Neural cell (in vitro differentiated cells): Measurements from ENCODE around the gene ZNF385D. TPM values are rescaled to one million over a fixed set of nuclear protein-coding genes. Genes with fewer than 3 reads are reported as not detected.

Experiments
- H2AFZ ChIP-seq: fragments of 200-600, 300-800 bp; sonication (generic), shearing (Covaris generic); 2 replicates; pipeline ENCODE4 v1.6.0; 2014; ENCODE audit warnings: low read depth, mild to moderate bottlenecking, antibody characterized with exemption, low read length, moderate library complexity
- H3F3A ChIP-seq: fragments of 200-600 bp; shearing (Covaris generic); 2 replicates; pipeline ENCODE4 v1.6.1; 2016; ENCODE audit warnings: mild to moderate bottlenecking, moderate library complexity, mixed read lengths, antibody characterized with exemption, low read length; ENCODE audit not compliant: insufficient read depth, poor library complexity, severe bottlenecking
- H3K27ac ChIP-seq: fragments of 200-600, 300-800 bp; sonication (generic), shearing (Covaris generic); 2 replicates; pipeline ENCODE4 v1.5.1; 2014; ENCODE audit warnings: mild to moderate bottlenecking, low read length, moderate library complexity
- H3K27me3 ChIP-seq: fragments of 300-800, 200-600 bp; sonication (generic), shearing (Covaris generic); 2 replicates; pipeline ENCODE4 v1.6.0; 2014; ENCODE audit warnings: mild to moderate bottlenecking, low read depth, low read length, moderate library complexity; ENCODE audit not compliant: insufficient read depth
- H3K36me3 ChIP-seq: fragments of 300-800, 200-600 bp; sonication (generic), shearing (Covaris generic); 2 replicates; pipeline ENCODE4 v1.5.1; 2014; ENCODE audit warnings: mild to moderate bottlenecking, antibody characterized with exemption, low read length, moderate library complexity; ENCODE audit not compliant: insufficient read depth
- H3K4me2 ChIP-seq: fragments of 300-800, 200-600 bp; sonication (generic), shearing (Covaris generic); 2 replicates; pipeline ENCODE4 v1.6.0; 2014; ENCODE audit warnings: mild to moderate bottlenecking, low read length
- H3K4me3 ChIP-seq: fragments of 300-800, 200-600 bp; sonication (generic), shearing (Covaris generic); 2 replicates; pipeline ENCODE4 v1.5.1; 2014; ENCODE audit warnings: mild to moderate bottlenecking, low read length, moderate library complexity
- H3K79me2 ChIP-seq: fragments of 200-600 bp; shearing (Covaris generic); replicated peaks from 2 replicates; pipeline ENCODE4 v1.6.0; 2014; ENCODE audit warnings: mild to moderate bottlenecking, low read length, moderate library complexity; ENCODE audit not compliant: insufficient read depth
- H3K9ac ChIP-seq: fragments of 300-800, 200-600 bp; sonication (generic), shearing (Covaris generic); 2 replicates; pipeline ENCODE4 v1.6.1; 2016; ENCODE audit warnings: mild to moderate bottlenecking, low read length, mixed read lengths
- H3K9me2 ChIP-seq: fragments of 200-600 bp; shearing (Covaris generic); 2 replicates; pipeline ENCODE4 v1.6.1; 2016; ENCODE audit warnings: mild to moderate bottlenecking, low read length, mixed read lengths; ENCODE audit not compliant: insufficient read depth
- H3K9me3 ChIP-seq: fragments of 200-600, 300-800 bp; sonication (generic), shearing (Covaris generic); 2 replicates; pipeline ENCODE4 v1.6.1; 2016; ENCODE audit warnings: mild to moderate bottlenecking, mixed run types, low read length, moderate library complexity, mixed read lengths
- H4K20me1 ChIP-seq: fragments of 200-600 bp; shearing (Covaris generic); 2 replicates; pipeline ENCODE4 v1.6.1; 2016; ENCODE audit warnings: mild to moderate bottlenecking, mixed run types; ENCODE audit not compliant: insufficient read depth
- CTCF ChIP-seq: fragments of 450-650 bp; IDR thresholded peaks from 2 replicates; pipeline ENCODE4 v1.5.1; 2014; ENCODE audit warnings: antibody characterized with exemption, mild to moderate bottlenecking, moderate library complexity; ENCODE audit not compliant: poor library complexity, severe bottlenecking
- EP300 ChIP-seq: fragments of 450-650 bp; conservative IDR thresholded peaks from 2 replicates; pipeline ENCODE4 v1.6.1; 2014; ENCODE audit warnings: antibody characterized with exemption, mild to moderate bottlenecking, moderate library complexity; ENCODE audit not compliant: poor library complexity, severe bottlenecking
- EZH2 ChIP-seq: fragments of 200-600, 300-800 bp; shearing (Covaris generic), sonication (generic); IDR thresholded peaks from 2 replicates; pipeline ENCODE4 v1.6.1; 2014; ENCODE audit warnings: antibody characterized with exemption, low read length, borderline replicate concordance, mild to moderate bottlenecking; ENCODE audit not compliant: insufficient read depth, poor library complexity, severe bottlenecking
- MXI1 ChIP-seq: fragments of 450-650 bp; conservative IDR thresholded peaks from 2 replicates; pipeline ENCODE4 v1.6.1; 2014; ENCODE audit warnings: antibody characterized with exemption, mild to moderate bottlenecking; ENCODE audit not compliant: poor library complexity, severe bottlenecking
- POLR2AphosphoS5 ChIP-seq: IDR thresholded peaks from 2 replicates; pipeline ENCODE4 v1.6.1; 2012
- RAD21 ChIP-seq: fragments of 450-650 bp; conservative IDR thresholded peaks from 2 replicates; pipeline ENCODE4 v1.6.1; 2014; ENCODE audit warnings: antibody characterized with exemption, mild to moderate bottlenecking, moderate library complexity
- REST ChIP-seq: IDR thresholded peaks from 2 replicates; pipeline ENCODE4 v1.6.1; 2012; ENCODE audit warnings: borderline replicate concordance
- SMC3 ChIP-seq: fragments of 450-650 bp; conservative IDR thresholded peaks from 2 replicates; pipeline ENCODE4 v1.6.1; 2014; ENCODE audit warnings: antibody characterized with exemption, mild to moderate bottlenecking, moderate library complexity; ENCODE audit not compliant: poor library complexity
- TAF1 ChIP-seq: IDR thresholded peaks from 2 replicates; pipeline ENCODE4 v1.6.1; 2012; ENCODE audit warnings: low read depth
- polyA minus RNA-seq: library from RNA; depleted of rRNA, polyadenylated mRNA; stranded (reverse); fragments of >200 nt; gene quantifications from 2 replicates; pipeline ENCODE4 v1.2.3, GENCODE V29; 2014
- polyA plus RNA-seq: library from polyadenylated mRNA; depleted of rRNA; stranded (reverse); fragments of >200 nt; gene quantifications from 2 replicates; pipeline ENCODE4 v1.2.3, GENCODE V29; 2014

Gene ZNF385D
- polyA plus RNA-seq (3.4 and 3.6 TPM in 2 replicates), polyA minus RNA-seq (14.1 and 18.4 TPM in 2 replicates)

GRCh38 chr3:21750831-21751391, at the start of gene ZNF385D:
Gene ZNF385D, minus strand, starts transcription at chr3:21751210. Its CDS starts 294 bp downstream, at chr3:21750916.
- Histone ChIP-seq H3K9me2 (no peaks in the 10 kb centered on the region), H3K27ac (no peak within 1 kb of the TSS), H4K20me1 (no peaks in the 10 kb centered on the region), H3K9me3 (no peaks in the 10 kb centered on the region), H3K4me3 (peak within 1 kb of the TSS; percentile 67), H3K4me2 (peak within 1 kb of the TSS; percentile 35), H3K36me3 (no peaks in the 10 kb centered on the region), H3K9ac (peak within 1 kb of the TSS; percentile 43), H3F3A (no peaks in the 10 kb centered on the region), H3K27me3 (no peaks in the 10 kb centered on the region), H3K79me2 (no peaks in the 10 kb centered on the region), H2AFZ (no peak within 1 kb of the TSS)
- peak; percentile 17 for TF ChIP-seq SMC3
- peak; percentile 32 for TF ChIP-seq RAD21
- no peak for TF ChIP-seq POLR2AphosphoS5
- TF ChIP-seq MXI1 = peak; percentile 18

DNA sequence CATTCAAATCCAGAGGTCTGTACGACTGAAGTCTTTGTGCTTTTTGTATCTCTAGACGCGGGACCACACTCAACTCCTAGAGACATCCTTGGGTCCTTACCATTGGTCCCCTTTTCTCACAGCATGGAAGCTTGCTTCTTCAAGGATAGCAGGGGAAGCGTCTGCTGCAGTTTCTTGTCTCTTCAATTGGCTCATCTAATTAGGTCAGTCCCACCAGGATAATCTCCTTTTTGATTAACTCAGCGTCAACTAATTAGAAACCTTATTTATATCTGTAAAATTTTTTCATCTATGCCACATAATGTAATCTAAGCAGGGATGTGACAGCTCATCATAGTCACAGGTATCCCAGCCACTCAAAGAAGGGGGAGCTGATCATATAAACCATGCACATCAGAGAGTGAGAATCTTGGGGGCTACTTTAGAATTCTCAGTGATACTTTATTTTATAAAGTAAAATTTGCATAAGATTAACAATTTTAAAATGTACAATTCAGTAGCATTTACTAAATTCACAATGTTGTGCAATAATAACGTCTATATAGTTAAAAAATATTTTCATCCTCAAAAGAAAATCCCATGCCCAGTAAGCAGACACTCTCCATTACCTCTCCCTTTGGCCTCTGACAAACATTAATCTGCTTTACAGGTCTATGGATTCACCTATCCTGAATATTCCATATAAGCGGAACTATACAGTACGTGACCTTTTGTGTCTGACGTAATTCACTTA, 47.5 kb upstream of the ZNF385D start:
- H3K27ac ChIP-seq = no peak overlapping the region
- H3K79me2 ChIP-seq = no peaks in the 10 kb centered on the region
- no peaks in the 10 kb centered on the region for H3K9me2 ChIP-seq
- H3K36me3 ChIP-seq = no peaks in the 10 kb centered on the region
- H3K4me3 ChIP-seq = no peak overlapping the region
- no peak for TF ChIP-seq TAF1
- no peak for TF ChIP-seq MXI1
- no peak for TF ChIP-seq RAD21
- H3K4me2 ChIP-seq = no peak overlapping the region
- H2AFZ ChIP-seq = no peak overlapping the region
- no peaks in the 10 kb centered on the region for H4K20me1 ChIP-seq
- no peaks in the 10 kb centered on the region for H3K9me3 ChIP-seq
- H3K27me3 ChIP-seq = no peaks in the 10 kb centered on the region
- no peaks in the 10 kb centered on the region for H3F3A ChIP-seq
- no peak overlapping the region for H3K9ac ChIP-seq

GRCh38 chr3:21795921-21796320, 44.9 kb upstream of the ZNF385D start:
- Histone ChIP-seq H3F3A (no peaks in the 10 kb centered on the region), H4K20me1 (no peaks in the 10 kb centered on the region), H3K79me2 (no peaks in the 10 kb centered on the region), H3K4me2 (no peak overlapping the region), H3K9ac (no peak overlapping the region), H3K27ac (no peak overlapping the region), H3K27me3 (no peaks in the 10 kb centered on the region), H2AFZ (no peak overlapping the region), H3K36me3 (no peaks in the 10 kb centered on the region), H3K9me2 (no peaks in the 10 kb centered on the region), H3K9me3 (no peaks in the 10 kb centered on the region), H3K4me3 (no peak overlapping the region)
- TF ChIP-seq EZH2 (no peak), CTCF (no peak), POLR2AphosphoS5 (no peak), TAF1 (no peak), REST (no peak), SMC3 (no peak), MXI1 (no peak), RAD21 (no peak), EP300 (no peak)
